Superior temporal gyrus (tissue), 1 donor: ENCODE results near the gene UBE2M.
"Not testable (repeated sequence)": the region's sequence is repeated elsewhere in the genome, so short reads cannot be mapped to it uniquely, and the experiment has no call there.

ENCODE experiments used
- DNase-seq: peaks from one replicate; pipeline ENCODE4 v3.0.0-alpha.2; 2016; ENCODE audit errors: extremely low spot score

UBE2M gene

DNA sequence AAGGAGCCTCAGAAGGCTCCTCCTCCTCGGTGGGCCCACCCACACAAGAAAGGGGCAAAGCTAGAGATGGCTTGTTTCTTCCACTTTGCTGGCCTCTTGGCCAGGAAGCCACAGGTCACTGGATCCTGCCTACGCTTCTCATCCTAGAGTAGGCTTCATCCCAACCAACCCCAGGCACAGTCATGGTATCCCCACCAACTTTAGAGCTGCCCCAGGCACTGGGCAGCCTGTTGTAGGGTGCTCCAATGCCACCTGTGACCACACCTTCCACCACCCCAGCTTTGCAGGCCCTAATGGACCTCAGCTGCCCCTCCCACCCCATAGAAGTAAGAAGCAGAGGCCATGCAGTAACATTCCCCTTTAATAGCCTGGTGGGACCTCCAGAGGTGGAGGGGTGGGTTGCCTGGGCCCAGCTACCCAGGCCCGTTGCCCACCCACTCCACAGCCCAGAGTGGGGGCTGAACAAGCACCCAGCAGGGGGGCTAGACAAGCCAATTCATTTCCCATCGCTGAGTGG, 3.0 kb downstream of the UBE2M start:
- DNase-seq: no peak

GRCh38 chr19:58554494-58555368, 3.7 kb downstream of the UBE2M start, which contains the start of gene CHMP2A:
Gene CHMP2A (minus strand): TSS chr19:58555105. CDS start chr19:58554212, 893 bp downstream.
- peak; percentile 95 for DNase-seq

- DNase-seq: no peak
Observed at GRCh38 chr19:58553799-58554493, 4.5 kb downstream of the UBE2M start.

DNA sequence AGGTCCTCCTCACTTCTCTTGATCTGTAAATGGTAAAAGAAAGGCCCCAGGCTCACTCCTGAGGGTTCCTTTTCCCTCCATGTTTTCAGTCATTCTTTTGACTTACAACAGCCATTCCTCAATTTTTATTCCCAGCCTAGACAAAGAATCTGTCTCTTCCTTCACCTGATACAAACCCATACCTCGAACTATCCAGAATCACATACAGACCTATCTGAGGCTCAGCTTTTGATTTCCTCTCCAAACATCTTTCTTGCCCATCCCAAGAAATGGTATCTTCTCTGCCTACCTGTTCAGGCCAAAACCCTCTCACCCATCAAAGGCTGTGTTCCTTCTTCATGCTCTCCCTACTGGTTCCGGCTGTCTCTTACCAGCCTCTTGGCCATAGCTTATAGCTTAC, 5.8 kb downstream of the UBE2M start:
- DNase-seq: no peak

- no peak for DNase-seq
Observed at GRCh38 chr19:58551577-58552471, 6.6 kb downstream of the UBE2M start.

DNA sequence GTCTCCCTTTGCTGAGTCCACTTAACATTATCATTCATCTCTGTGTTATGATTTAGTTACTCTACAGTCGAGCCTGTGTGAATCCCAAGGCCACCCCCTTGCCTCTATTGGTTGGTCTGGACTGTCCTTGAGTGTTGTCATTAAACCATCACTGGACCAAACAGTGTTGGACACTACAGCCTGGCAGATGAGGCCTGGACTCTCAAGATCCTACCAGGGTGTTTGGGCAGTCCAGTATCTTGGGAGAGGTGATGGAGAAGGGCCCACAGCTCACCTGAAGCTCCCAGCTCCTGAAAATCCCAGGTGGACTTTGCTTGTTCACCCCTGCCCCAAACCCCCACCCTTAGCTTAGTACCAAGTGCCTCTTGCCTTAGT, 7.3 kb downstream of the UBE2M start:
- no peak for DNase-seq

DNA sequence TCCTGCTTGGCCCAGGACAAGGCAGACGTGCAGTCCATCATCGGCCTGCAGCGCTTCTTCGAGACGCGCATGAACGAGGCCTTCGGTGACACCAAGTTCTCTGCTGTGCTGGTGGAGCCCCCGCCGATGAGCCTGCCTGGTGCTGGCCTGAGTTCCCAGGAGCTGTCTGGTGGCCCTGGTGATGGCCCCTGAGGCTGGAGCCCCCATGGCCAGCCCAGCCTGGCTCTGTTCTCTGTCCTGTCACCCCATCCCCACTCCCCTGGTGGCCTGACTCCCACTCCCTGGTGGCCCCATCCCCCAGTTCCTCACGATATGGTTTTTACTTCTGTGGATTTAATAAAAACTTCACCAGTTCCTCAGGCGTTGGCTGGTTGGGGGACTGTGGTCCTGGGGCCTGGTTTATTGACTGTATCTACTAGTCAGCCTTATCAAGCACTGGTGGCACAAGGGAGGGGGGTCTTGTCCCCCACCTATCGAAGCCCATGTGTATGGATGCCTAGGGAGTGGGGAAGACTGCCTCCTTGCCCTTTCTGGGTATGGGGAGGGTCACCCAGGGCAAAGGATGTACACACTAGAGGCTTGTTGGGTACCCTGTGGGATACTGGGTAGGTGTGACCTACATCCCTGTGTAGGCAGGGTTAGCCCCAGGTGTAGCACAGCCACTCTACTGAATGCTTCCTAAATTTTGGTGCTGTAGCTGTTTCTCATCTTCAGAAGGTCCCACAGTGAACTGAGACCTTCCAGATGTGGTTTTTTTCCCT, 7.9 kb downstream of the UBE2M start:
- DNase-seq: no peak

DNA sequence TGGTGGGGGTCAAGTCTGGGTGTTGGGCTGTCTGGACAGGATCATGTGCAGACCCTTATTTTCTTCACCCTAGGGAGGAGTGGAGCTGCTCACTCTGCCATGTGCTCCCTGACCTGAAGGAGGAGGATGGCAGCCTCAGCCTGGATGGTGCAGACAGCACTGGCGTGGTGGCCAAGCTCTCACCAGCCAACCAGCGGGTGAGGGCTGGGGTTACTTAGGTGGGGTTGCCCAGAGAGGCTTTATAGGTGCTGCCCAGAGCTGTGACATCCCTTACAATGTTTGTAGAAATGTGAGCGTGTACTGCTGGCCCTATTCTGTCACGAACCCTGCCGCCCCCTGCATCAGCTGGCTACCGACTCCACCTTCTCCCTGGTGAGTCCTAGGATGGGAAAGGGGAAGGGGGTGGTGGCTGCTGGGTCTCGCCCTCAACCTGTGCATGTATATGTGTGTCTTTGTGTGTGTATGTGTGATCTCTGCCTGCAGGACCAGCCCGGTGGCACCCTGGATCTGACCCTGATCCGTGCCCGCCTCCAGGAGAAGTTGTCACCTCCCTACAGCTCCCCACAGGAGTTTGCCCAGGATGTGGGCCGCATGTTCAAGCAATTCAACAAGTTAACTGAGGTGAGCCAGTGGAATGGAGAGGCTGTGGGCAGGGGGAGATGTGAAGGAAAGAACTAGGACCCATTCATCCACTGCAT, 8.6 kb downstream of the UBE2M start:
- no peak for DNase-seq

GRCh38 chr19:58548859-58549663, 9.3 kb downstream of the UBE2M start:
- no peak for DNase-seq

- DNase-seq: no peak
Observed at GRCh38 chr19:58547323-58548312, 10.8 kb downstream of the UBE2M start.

DNA sequence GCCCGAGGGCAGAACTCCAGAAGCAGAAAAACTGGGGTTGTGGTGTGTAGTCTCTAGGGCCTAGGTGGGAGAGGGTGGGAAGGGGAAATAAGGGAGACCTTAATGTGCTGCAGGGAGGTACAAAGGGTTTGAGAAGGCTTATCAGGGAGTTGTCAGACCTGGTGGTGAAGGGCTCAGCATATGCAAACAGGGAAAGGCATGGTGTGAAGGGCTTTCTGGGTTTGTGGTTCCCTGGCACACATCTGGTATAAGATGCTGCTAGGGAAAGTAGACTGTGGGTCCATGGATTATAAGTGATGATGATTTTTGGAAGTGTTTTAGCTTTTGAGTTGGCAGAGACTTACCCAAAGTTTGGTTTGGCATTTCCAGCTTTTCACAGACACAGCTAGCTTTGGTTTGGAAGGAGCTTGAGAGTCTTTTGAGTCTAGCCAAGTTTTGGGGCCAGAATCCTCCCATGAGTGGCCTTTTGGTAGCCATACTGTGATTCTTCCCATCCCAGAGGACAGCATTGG, 12.3 kb downstream of the UBE2M start:
- no peak for DNase-seq

- DNase-seq: no peak
Observed at GRCh38 chr19:58545286-58546018, 13.0 kb downstream of the UBE2M start.

DNA sequence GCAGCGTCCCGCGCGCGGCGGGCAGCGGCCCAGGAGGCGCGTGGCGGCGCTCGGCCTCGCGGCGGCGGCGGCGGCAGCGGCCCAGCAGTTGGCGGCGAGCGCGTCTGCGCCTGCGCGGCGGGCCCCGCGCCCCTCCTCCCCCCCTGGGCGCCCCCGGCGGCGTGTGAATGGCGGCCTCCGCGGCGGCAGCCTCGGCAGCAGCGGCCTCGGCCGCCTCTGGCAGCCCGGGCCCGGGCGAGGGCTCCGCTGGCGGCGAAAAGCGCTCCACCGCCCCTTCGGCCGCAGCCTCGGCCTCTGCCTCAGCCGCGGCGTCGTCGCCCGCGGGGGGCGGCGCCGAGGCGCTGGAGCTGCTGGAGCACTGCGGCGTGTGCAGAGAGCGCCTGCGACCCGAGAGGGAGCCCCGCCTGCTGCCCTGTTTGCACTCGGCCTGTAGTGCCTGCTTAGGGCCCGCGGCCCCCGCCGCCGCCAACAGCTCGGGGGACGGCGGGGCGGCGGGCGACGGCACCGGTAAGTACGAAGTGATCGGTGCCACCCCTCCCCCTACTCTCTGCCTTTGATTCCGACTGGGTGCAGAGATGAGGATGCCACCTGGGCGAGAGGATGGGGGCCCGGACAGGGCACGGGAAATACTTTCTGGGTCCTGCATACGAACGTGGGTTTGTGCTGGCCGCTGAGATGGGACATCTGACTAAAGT, 13.7 kb downstream of the UBE2M start:
- DNase-seq: peak; percentile 34

- DNase-seq: peak; percentile 96
Observed at GRCh38 chr19:58543826-58544590, 14.4 kb downstream of the UBE2M start, which contains the start of gene TRIM28. Gene TRIM28 (plus strand): TSS chr19:58544064. CDS start chr19:58544758, 694 bp downstream.

- DNase-seq: not testable (repeated sequence)
Observed at GRCh38 chr19:58542641-58543372, 15.6 kb downstream of the UBE2M start.
